T-helper 22 cell (primary cell): ENCODE measurements around the gene VAV3.
"Not testable (repeated sequence)": the region's sequence is repeated elsewhere in the genome, so short reads cannot be mapped to it uniquely, and the experiment has no call there.

ENCODE experiments used
- DNase-seq: peaks from one replicate; pipeline ENCODE4 v3.0.0-alpha.2; 2020; ENCODE audit warnings: low read depth

The VAV3 gene, protein sequence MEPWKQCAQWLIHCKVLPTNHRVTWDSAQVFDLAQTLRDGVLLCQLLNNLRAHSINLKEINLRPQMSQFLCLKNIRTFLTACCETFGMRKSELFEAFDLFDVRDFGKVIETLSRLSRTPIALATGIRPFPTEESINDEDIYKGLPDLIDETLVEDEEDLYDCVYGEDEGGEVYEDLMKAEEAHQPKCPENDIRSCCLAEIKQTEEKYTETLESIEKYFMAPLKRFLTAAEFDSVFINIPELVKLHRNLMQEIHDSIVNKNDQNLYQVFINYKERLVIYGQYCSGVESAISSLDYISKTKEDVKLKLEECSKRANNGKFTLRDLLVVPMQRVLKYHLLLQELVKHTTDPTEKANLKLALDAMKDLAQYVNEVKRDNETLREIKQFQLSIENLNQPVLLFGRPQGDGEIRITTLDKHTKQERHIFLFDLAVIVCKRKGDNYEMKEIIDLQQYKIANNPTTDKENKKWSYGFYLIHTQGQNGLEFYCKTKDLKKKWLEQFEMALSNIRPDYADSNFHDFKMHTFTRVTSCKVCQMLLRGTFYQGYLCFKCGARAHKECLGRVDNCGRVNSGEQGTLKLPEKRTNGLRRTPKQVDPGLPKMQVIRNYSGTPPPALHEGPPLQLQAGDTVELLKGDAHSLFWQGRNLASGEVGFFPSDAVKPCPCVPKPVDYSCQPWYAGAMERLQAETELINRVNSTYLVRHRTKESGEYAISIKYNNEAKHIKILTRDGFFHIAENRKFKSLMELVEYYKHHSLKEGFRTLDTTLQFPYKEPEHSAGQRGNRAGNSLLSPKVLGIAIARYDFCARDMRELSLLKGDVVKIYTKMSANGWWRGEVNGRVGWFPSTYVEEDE

DNA sequence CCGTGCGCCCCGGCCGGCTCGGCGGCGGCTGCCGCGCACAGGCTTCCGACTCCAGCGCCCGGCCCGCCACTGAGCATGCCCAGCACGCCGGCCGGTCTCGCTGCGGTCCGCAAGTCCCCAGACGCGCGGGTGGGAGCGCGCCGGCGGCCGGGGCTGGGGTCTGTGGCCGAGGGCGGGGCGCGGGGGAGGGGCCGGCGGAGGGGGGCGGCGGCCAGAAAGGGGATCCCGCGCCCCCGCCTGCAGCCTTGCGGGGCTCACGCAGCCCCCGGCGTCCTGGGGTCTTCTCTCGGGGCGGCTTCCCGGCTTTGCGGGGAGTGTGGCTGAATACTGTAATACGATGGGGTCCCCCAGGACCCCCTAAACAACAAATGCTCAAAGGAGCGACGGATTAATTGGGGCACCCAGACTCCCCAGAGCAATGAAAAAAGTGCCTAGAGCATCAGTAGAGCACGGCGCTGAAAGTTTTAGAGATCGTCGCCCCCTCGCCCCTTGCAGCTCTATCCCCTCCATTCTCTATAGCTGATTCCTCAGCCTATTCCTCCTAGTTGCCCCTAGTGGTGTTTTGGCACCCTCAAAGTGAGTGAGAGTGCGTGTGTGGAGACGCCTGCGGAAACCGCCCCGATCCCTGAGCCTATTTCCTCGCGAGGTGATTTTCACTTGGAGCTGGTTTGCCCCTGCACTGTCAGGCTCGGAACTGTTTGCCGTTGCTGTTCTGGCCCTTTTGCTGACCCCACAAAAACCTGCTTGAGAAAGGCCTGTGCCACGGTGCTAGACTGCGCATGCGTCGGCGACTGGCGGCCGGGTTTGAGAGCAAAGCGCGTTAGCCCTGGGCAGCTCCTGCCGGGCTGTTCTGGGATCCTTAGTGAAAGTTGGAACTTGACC, at the start of gene VAV3:
Gene VAV3 (minus strand): TSS at position 71 of the 882 bp plus-strand sequence. CDS start 311 bp downstream, outside the sequence.
- no peak for DNase-seq

DNA sequence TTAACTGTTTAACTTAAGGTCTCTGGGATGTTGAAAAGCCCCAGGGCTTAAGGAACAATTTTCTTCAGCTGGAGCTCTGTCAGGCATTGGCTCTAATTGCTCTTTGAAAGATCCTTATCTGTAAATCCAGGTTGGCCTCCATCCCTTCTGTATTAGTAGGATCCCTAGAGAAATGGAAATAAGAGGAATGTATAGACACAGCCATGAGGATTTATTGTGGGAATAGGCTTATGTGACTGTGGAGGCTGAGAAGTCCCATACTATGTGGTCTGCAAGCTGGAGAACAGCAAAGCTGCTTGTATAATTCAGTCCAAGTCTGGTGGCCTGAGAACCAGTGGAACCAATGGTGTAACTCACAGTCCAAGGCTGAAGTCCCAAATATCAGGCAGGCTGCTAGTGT, 47.6 kb upstream of the VAV3 start:
- no peak for DNase-seq

DNA sequence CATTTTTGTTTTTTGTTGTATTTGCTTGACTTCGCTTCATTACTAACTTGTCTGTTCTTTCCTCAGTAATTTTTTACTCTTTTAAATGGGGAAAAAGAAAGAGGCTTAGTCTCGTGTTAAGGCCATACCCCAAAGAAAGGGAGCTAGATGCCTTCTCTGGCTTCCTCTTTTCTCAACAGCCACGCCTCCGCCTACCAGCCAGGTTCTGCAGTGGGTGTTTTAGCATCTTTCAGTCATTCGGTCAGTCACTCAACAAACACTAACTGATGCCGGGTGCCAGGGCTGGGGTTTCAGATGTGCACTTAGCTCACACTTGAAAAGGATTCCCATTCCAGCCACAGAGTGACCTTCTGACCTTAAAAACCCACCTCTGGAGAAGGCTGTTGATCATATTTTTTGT, 46.3 kb upstream of the VAV3 start:
- DNase-seq: no peak

DNA sequence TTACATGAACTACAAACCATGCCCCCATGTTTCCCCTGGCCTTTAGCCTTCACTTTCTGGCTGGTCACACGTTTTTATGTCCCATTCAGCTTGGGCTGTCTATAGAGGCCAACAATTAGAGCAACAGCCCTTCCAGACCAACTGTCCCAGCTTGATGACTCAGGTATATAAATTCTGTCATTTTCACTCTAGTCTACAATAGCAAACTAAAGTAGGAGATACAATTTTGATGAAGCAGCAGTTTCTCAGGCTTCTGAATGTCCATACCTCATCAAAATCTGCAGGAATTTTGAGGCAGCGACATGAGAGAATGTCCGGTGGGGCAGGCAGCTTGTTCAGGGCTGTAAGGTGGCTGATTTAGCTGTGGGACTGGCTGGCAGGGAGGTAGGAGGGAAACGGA, 45.6 kb upstream of the VAV3 start:
- no peak for DNase-seq

DNA sequence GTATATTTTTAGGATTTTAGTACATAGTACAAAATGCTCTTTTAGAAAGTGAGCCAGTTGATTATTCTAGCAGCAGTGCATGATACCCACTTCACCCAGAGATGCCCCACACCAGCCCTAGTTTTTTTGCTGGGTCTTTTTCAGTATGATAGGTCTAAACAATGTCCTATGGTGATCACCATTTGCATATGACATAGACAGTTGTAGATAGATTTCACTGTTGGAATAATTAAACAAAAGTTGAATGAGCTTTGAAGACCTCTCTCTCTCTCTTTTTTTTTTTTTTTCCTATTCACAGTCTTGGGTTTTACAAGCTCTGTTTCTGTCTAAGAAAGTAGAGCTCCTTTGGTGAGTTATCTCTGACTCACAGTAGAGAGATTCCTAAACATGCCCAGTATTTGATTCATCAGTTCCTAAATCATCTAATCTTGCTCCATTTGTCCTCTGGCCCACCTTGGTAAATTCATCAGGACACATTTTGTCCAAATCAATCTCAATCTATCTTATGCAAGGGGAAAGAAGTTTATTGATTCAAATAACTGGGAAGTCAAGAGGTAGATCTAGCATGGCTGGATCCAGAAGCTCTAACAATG, 44.7 kb upstream of the VAV3 start:
- DNase-seq: no peak

DNA sequence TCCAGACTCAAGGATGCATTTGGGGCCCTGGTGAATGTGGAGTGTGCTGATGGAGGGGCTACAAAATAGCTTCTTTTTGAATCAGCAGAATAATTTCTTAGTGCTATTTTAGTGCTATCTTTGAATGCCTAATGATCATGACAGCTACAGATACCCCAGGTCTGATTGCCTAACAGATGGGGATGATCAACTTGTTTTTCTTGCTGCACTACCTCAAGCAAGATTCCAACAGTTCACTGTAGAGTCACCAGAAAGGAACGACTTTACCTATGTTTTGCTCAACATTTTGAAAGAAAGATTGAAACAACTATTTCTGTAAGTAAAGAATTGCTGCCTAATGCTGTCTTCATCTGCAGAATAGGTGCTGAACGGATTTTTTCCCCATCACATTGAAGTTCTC, 42.6 kb upstream of the VAV3 start:
- DNase-seq: no peak

DNA sequence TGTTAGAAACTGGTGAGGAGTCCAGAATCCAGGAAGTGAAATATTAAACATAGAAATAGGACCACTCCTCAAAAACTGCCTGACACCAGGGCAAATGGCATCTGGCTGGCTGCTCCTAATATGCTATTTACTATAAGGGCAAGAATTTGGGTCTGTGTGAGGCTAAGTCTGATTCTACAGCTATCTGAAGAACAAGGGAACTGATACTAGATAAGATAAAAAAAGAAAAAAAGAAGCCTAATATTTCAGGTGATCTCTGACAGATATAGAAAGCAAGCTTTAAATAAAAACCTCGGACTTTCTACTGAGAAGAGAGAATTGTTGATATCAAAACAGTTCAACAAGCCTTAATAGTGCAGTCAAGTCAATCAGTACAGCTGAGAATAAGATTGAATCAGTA, 42.1 kb upstream of the VAV3 start:
- DNase-seq: no peak

DNA sequence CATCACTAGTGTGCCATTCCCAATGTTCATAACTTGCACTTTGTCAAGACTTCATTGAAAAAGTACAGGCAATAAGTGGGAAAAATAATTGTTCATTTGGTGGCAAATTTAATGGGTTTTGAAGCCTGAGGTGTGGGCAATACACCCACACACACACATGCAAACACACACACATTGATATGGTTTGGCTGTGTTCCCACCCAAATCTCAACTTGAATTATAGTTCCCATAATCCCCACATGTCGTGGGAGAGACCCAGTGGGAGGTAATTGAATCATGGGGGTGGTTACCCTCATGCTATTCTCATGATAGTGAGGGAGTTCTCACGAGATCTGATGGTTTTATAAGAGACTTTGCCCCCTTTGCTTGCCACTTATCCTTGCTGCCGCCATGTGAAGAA, 39.9 kb upstream of the VAV3 start:
- DNase-seq: not testable (repeated sequence)

DNA sequence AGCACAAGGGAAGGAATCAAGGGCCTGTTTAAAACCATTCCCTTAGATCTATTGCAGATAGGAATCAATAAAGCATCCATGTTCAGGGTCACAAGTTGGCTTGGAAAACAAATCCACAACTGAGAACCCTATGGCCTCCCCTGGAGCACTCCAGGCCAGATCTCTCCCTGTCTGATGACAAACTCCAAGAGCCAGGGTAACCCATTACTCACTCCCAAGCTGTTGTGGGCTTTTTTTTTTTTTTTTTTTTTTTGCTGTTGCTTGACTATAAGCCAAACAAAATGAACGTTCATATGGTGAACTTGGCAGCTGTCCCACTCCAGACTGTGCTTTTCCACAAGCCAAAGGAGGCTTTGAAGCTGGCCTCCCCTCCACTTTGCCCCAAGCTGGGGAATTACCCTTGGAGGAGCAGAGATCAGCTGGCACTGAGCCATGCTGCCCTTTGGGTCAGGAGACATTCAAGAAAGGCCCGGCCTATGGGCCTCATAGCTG, 35.7 kb upstream of the VAV3 start:
- no peak for DNase-seq

DNA sequence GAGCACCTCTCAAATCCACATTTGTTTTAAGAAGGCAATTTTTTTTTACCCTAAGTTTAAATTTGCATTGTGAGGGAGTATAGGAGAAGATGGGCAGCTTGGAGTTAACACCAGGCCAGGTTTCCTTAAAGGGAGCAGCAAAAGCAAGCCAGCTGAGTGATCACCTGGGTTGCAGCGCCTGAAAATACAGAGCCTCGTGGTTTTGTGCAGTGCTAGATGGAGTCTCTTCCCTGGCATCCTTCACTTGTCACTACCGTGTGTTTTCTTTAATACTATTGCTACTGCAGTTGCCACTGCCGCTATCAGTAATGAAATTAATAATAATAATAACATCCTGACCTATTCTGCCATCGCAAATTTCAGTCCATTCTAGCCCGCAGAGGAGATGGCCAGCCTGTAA, 35.2 kb upstream of the VAV3 start:
- no peak for DNase-seq

DNA sequence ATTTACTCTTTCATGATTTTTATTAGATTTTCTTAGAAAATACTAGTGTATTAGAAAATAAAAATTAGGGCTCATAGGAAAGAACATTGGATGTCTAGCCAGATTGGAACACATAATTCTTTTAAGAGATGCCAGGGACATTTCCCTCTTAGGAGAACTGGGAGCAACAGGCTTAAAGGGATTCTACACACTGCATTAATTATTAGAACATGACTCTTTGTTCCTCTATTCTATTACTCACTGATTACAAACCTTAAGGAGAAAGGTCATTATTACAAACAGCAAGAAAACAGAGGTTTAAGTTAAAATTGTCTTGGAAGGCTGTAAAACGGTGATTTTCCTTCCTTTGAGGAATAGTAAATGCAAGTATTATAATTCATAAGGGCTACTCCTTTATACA, 32.9 kb upstream of the VAV3 start:
- DNase-seq: no peak

DNA sequence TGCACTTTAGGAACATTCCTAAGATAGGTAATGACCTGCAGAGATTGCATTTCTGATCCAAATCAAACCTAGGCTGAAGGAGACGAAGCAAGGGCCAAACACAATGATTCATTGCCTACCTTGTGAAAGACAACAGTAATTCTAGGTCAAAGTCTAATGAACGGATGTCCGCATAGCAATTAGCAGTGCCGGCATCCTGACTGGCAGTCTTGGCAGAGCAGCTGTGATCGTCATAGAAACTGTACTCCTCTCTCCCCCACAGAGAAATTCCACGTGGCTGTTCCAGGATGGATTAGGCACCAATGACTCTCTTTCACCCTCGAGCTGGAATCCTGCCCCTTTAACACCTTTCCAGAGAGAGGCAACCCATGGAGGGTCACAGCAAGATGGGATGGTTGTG, 28.9 kb upstream of the VAV3 start:
- no peak for DNase-seq

DNA sequence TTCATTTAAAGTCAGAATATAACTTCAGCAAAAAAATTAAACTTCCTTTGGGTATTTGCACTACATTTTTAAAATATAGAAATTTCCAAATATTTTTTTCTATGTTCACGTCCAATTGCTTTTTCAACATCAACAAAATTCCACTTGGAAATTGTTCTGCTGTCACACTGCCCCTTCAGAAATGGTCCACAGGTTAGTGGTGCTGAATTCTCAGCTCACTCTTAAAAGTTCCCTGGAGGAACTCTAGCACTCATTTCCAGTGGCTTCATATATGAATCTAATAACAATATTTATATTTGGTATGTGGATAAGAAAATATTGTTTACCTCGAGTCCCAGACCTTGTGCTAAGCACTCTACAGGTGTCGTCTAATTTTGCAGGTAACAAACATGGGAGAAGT, 27.4 kb upstream of the VAV3 start:
- no peak for DNase-seq

DNA sequence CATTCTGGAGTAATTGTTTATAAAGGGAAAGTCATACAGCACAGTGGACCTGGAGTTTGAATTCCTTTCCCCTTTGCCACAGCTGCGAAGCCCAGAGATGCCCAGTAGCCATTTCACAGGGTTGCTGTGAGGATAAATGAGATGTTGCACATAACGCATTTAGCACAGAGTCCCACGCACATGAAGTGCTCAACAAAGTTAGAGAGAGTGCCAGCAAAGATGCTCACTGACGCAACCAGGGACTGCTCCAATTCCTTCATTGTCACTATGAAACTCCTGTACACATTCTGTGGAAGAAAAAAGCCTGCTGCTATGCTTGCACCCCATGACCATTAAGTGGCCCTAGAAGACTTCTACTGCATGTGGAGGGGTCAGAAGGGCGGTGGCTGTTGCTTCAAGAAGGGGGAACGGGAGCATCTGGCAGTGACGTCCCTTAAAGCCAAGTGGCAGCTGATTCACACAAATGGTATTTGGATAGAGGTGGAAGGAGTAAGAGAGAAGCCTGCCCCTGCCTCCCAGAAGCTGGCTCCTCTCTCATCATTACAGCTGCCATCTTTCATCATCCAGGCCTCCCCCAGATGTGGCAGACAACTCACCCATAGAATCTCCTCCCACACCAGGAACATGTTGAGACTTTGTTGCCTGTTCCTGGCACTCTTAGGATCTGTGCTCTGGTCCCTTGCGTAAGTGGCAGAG, 26.5 kb upstream of the VAV3 start:
- no peak for DNase-seq

DNA sequence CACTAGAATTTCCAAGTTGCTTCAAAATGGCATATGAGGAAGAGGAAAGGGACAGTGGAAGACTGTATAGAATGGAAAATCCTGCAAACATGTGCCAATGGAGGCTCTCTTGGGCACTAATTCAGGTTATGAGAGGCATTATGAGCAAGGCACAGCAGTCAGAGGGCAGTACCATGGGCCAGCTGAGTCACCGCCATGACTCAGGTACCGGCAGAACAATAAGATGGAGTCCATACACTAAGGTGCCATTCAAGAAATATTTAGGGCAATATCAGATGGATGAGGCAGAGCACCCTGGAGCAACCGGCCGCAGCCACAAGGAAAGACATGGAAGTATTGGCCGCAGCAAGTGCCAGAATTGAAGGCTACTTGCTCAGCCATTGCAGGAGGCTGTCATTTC, 25.6 kb upstream of the VAV3 start:
- DNase-seq: no peak

DNA sequence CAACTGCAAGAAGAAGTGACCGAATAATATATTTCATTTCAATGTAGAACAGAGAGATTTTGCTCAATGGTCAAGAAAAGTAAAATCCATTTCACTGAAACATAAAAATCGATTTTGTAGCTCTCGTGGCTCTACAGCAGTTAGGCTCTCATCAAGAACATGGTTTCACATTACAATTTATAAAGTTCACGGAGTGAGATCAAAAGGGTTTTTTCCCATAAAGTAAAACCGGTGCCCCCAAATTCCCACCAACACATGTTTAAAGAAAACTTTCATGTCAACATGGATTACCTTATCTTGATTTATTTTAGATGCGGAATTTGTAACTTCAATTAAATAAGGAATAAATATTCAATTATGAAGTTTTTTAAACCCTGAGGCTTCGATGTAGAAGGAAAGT, 16.3 kb upstream of the VAV3 start:
- no peak for DNase-seq

DNA sequence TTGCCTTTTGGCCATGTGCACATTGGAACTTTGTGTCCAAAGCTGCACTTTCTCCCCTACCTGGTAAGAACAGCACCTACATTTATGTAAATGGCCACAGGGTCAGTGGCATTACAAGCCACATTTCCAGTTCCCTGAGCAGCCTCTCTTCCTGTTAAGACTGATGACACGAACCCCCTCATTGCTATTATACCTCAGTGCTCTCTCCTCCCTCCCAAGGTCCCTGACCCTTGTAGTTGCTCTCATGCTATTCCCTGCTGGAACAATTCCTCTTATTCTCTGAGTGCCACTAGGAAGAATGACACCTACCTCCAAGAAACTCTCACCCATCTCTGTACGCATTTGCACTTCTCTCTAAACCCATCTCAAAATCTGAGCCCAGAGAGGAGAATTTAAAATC, 14.9 kb upstream of the VAV3 start:
- no peak for DNase-seq

DNA sequence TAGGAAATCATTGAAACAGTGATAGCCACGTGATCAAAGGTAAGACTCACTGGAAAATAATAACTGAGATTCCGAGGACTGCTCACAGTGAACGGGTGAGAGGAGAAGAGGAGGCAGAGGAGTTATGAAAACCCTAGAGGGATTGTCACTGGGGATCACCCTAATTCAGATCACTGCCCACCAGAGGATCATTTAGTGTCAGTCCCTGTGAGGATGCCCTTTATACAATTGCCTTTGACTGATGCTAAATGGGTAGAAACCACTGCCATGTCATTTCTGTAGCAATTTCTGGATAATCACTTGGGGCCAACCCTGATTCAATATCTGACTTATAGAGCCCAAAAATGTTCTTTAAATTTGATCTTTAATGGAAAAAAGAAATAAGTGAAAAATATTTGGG, 14.1 kb upstream of the VAV3 start:
- no peak for DNase-seq

DNA sequence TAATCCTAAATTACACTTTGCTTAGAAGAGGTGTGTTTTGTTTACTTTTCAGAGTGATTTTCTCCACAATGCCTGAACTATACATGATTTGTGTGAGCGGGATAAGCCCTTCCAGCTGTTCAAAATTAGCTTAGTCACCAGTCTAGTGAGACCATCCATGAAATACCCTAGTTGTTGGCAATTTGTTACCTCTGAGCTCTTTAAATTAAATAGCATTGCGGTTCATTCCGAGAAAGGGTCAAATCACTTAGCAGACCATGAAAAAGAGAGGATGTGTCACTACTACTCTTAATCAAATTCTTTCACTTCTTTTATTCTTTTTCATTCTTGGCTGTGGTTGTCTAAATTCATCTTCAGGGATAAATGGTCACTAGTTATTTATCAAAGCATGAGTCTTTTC, 11.9 kb upstream of the VAV3 start:
- no peak for DNase-seq

DNA sequence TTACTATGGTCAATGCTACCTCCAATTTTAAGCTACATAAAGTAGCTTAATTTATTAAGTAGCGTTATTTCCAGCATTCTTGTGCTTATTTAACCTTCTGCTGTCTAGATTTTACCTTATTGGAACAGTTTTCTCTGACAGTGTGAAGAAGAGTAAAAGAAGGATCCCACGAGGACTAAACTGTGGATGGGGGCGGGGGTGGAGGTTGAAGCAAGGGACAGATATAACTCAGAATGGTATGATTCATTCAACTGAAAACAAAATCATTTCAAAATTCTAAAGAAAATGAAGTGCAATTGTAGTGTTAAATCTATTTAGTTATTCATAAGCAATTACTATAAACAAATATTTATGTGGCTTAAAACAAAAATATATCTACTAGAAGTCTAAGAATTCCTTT, 11.5 kb upstream of the VAV3 start:
- no peak for DNase-seq

DNA sequence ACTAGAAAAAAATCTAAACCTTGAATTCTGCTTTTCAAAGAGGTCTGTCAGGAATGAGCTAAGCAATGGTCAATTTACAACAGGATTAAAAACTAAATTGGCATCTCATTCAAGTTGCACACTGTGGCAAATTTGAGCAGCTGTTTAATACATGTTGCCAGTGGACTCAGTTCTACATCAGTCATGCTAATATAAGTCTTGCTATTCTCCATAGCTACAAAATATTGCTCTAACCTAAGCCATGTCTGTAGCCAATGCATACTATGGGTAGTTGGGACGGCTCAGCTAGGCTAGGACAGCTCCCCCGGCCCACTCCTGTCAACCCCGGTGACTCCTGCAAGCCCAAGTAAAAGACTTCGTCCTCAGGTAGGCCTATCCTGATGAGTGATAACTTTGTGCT, 10.9 kb upstream of the VAV3 start:
- DNase-seq: no peak
